Endodermal cell (in vitro differentiated cells): ENCODE results near the gene NKX2-8. TPM values are rescaled to one million over a fixed set of nuclear protein-coding genes. Genes with fewer than 3 reads are reported as not detected.

Experiments
- DNase-seq: peaks from one replicate; pipeline ENCODE4 v3.0.0-alpha.2; 2017
- H3K27ac ChIP-seq: 2 replicates; pipeline ENCODE4 v1.5.1; 2013; ENCODE audit warnings: mild to moderate bottlenecking, low read depth, low read length, moderate library complexity
- H3K27me3 ChIP-seq: 2 replicates; pipeline ENCODE4 v1.6.1; 2013; ENCODE audit warnings: mild to moderate bottlenecking, low read length, moderate library complexity; ENCODE audit not compliant: insufficient read depth, control insufficient read depth, poor library complexity, severe bottlenecking
- H3K36me3 ChIP-seq: 2 replicates; pipeline ENCODE4 v1.7.0; 2013; ENCODE audit warnings: mild to moderate bottlenecking, low read length, moderate library complexity; ENCODE audit not compliant: control insufficient read depth, insufficient read depth
- H3K4me1 ChIP-seq: one replicate; pipeline ENCODE4 v1.7.0; 2013; ENCODE audit warnings: low read length; ENCODE audit not compliant: control insufficient read depth, insufficient read depth
- H3K4me3 ChIP-seq: 2 replicates; pipeline ENCODE4 v1.5.1; 2013; ENCODE audit warnings: mild to moderate bottlenecking, low read length, moderate library complexity
- H3K9ac ChIP-seq: 2 replicates; pipeline ENCODE4 v1.6.1; 2013; ENCODE audit warnings: mild to moderate bottlenecking, low read length, moderate library complexity; ENCODE audit not compliant: poor library complexity, severe bottlenecking; ENCODE audit errors: extremely low read depth
- H3K9me3 ChIP-seq: 2 replicates; pipeline ENCODE4 v1.6.1; 2013; ENCODE audit warnings: mild to moderate bottlenecking, low read length, moderate library complexity; ENCODE audit not compliant: control insufficient read depth
- H3K27ac Mint-ChIP-seq: 2 replicates; pipeline ENCODE4 v1.8.0; 2020; ENCODE audit warnings: mixed read lengths
- H3K27me3 Mint-ChIP-seq: 2 replicates; pipeline ENCODE4 v1.8.0; 2021; ENCODE audit warnings: mild to moderate bottlenecking, mixed read lengths; ENCODE audit not compliant: insufficient read depth
- H3K36me3 Mint-ChIP-seq: 2 replicates; pipeline ENCODE4 v1.8.0; 2020; ENCODE audit warnings: low read depth, mixed read lengths
- H3K4me1 Mint-ChIP-seq: 2 replicates; pipeline ENCODE4 v1.8.0; 2020; ENCODE audit warnings: mixed read lengths
- H3K4me3 Mint-ChIP-seq: 2 replicates; pipeline ENCODE4 v1.8.0; 2020; ENCODE audit warnings: mild to moderate bottlenecking, moderate library complexity, mixed read lengths
- H3K9me3 Mint-ChIP-seq: 2 replicates; pipeline ENCODE4 v1.8.0; 2020; ENCODE audit warnings: mild to moderate bottlenecking, mixed read lengths
- WGBS, 2 experiments: methylation state at CpG; one replicate each; pipeline versions ENCODE4 v1.1.5 to v1.1.7; 2013; ENCODE audit warnings: missing lambda C conversion rate in 2 of 2, mixed read lengths in 1 of 2; ENCODE audit not compliant: insufficient coverage in 1 of 2, insufficient read length in 1 of 2; 5-methylcytosine and 5-hydroxymethylcytosine counted together
- total RNA-seq, 2 donors: library from RNA; stranded (reverse); fragmentation: NEBNext Ultra II Directional in 1 of 2; extraction: Animal tissue kit (Norgen Biotek cat#: 25700) in 1 of 2; gene quantifications; 2 replicates in 1 of 2; 3 replicates in 1 of 2; pipeline ENCODE4 v1.2.1, GENCODE V29; 2021
- TF ChIP-seq, protein P1 (sequence below): fragments of 200-600 bp; sonication (generic); conservative IDR thresholded peaks from 2 replicates; pipeline ENCODE4 v1.5.0; 2021; ENCODE audit warnings: antibody characterized with exemption, mild to moderate bottlenecking

Gene NKX2-8
- total RNA-seq, 2 donors from 2014 or later = 0.77 TPM; not detected in 1

DNA sequence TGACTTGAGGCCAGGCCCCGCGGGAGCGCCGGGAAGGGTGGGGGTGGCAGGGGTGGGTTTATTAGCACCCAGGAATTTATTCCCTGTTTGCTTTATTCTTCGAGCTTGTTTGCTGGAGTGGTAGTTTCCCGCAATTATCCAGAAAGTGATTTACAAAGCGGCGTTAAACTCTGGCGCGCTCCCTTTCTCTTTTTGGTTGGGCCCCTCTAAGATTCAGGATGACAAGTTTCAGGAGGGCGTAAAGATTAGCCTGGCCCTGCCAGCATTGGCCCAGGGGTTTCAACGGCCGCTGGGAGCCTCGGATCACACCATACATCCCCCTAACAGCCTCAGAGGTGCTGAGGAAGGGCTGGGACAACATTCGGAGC, 444 bp upstream of the NKX2-8 start:
- no peak overlapping the region for H3K27ac Mint-ChIP-seq
- H3K27ac ChIP-seq = no peak overlapping the region
- TF ChIP-seq, protein P1, sequence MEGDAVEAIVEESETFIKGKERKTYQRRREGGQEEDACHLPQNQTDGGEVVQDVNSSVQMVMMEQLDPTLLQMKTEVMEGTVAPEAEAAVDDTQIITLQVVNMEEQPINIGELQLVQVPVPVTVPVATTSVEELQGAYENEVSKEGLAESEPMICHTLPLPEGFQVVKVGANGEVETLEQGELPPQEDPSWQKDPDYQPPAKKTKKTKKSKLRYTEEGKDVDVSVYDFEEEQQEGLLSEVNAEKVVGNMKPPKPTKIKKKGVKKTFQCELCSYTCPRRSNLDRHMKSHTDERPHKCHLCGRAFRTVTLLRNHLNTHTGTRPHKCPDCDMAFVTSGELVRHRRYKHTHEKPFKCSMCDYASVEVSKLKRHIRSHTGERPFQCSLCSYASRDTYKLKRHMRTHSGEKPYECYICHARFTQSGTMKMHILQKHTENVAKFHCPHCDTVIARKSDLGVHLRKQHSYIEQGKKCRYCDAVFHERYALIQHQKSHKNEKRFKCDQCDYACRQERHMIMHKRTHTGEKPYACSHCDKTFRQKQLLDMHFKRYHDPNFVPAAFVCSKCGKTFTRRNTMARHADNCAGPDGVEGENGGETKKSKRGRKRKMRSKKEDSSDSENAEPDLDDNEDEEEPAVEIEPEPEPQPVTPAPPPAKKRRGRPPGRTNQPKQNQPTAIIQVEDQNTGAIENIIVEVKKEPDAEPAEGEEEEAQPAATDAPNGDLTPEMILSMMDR = no peak
- no peak overlapping the region for H3K9ac ChIP-seq
- WGBS, 2 experiments = 6 to 17% methylated on average over 6 to 15 of the region's 15 CpGs
- no peaks in the 10 kb centered on the region for H3K9me3 Mint-ChIP-seq
- H3K36me3 Mint-ChIP-seq = no peaks in the 10 kb centered on the region
- H3K4me3 Mint-ChIP-seq = peak overlapping the region; percentile 52
- H3K27me3 Mint-ChIP-seq = peaks cover 65% of the 10 kb centered on the region
- peaks cover 99% of the 10 kb centered on the region for H3K27me3 ChIP-seq
- H3K4me3 ChIP-seq = no peak overlapping the region
- no peaks in the 10 kb centered on the region for H3K9me3 ChIP-seq
- H3K36me3 ChIP-seq = no peaks in the 10 kb centered on the region
- H3K4me1 Mint-ChIP-seq = peaks cover 20% of the 10 kb centered on the region
- H3K4me1 ChIP-seq = peaks cover 4% of the 10 kb centered on the region
- DNase-seq = no peak

DNA sequence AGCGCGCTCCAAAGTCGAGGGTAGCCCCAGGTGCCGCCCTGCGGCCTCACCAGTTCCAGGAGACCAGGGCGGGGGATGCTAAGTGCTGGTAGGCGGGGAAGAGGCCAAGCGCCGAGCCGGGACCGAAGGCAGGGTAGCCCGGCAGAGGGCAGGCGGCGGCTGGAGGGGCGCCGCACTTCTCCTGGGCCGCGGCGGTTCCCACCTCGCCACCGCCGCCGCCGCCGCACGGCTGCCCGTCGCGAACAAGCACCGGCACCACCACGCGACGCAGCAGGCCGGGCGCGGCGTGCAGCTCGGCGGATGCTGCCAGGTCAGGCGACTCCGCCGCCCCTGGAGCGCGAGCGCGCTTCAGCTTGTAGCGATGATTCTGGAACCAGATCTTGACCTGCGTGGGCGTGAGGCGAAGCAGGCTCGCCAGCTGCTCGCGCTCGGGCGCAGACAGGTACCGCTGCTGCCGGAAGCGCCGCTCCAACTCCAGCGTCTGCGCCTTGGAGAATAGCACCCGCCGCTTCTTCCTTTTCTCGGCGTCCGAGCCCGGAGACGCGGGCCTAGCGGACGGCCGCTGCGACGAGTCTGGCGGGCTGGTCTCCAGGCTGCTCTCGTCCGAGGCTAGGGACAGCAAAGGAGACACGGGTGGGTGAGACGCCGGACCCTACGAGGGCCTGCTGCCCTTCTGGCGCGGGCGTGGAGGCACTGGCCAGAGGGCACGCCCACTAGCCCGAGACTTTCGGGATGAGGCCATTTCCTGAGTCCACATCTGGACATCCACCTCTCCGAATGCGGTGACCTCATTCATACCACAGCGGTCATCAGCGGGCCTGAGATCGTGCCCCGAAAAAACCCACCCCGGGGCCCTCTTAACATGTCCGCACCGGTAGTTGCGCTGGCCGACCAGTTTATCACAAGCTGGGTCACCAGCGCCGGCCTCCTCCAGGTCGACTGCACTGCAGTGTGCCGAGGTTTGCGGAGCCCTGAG, 1.3 kb downstream of the NKX2-8 start:
- Histone ChIP-seq H3K4me3 (peak overlapping the region; percentile 56), H3K36me3 (no peaks in the 10 kb centered on the region), H3K27ac (no peak overlapping the region), H3K27me3 (peaks cover 99% of the 10 kb centered on the region), H3K9me3 (no peaks in the 10 kb centered on the region), H3K4me1 (peaks cover 4% of the 10 kb centered on the region), H3K9ac (no peak overlapping the region)
- Mint-ChIP-seq H3K9me3 (no peaks in the 10 kb centered on the region), H3K27me3 (peaks cover 50% of the 10 kb centered on the region), H3K4me1 (peaks cover 20% of the 10 kb centered on the region), H3K36me3 (no peaks in the 10 kb centered on the region), H3K4me3 (peak overlapping the region; percentile 52), H3K27ac (no peak overlapping the region)
- peak; percentile 87 for DNase-seq
- TF ChIP-seq, protein P1 = peak; percentile 45
- WGBS, 2 experiments = 1% methylated on average over 28 to 102 of the region's 103 CpGs

DNA sequence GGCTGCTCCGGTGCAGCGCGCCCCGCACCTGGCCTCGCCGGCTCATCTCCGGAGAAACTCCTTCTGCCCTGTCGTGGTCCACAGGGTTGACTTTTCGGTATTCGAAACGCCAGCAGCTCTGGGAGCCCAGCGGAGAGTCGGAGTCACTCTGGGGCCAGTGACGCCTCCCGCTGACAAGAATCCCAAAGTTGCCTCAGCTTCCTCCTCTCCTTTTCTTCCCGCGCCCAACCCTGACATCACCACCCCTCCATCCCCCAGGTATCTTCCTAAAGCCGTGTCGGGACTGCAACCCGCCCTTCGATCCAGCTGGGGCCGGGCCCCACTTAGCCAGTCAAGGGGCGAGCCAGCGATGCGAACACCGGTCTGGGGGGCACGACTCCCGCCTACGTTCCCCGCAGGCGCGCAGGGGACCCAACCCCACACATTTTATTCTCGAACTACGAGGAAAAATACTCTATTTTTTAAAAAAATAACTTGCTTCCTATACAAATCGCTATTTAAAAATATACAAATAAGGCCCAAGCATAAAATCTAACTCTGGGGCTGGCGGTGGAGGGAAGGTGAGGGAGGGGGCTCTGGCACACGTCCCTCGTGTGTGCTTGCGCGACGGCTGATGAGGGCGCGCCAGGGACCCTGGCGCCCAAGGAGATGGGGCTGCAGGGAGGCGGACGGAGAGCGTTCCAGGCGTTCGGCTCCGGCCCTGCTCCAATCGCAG, 2.1 kb downstream of the NKX2-8 start:
- H3K4me1 ChIP-seq = peaks cover 4% of the 10 kb centered on the region
- Mint-ChIP-seq H3K4me1 (peaks cover 18% of the 10 kb centered on the region), H3K36me3 (no peaks in the 10 kb centered on the region), H3K4me3 (peak overlapping the region; percentile 52), H3K9me3 (no peaks in the 10 kb centered on the region), H3K27ac (no peak overlapping the region), H3K27me3 (peaks cover 42% of the 10 kb centered on the region)
- no peak for DNase-seq
- TF ChIP-seq, protein P1 = no peak
- WGBS, 2 experiments = 2 to 4% methylated on average over 9 to 50 of the region's 51 CpGs
- peak overlapping the region; percentile 56 for H3K4me3 ChIP-seq
- no peaks in the 10 kb centered on the region for H3K36me3 ChIP-seq
- H3K27me3 ChIP-seq = peaks cover 99% of the 10 kb centered on the region
- no peak overlapping the region for H3K9ac ChIP-seq
- H3K9me3 ChIP-seq = no peaks in the 10 kb centered on the region
- H3K27ac ChIP-seq = no peak overlapping the region
